T-cell (primary cell): ENCODE results near the gene KCNJ12. TPM values are rescaled to one million over a fixed set of nuclear protein-coding genes. Genes with fewer than 3 reads are reported as not detected.

Experiments
- ATAC-seq, 4 experiments: fragments of 200-7000 bp in 3 of 4; fragments of 150-1000 bp in 1 of 4; cut with Tn5 transposase; replicated peaks in 1 of 4; 1 replicate in 3 of 4; 2 replicates in 1 of 4; pipeline ENCODE4 v1.10.0; 2021; ENCODE audit warnings: moderate library complexity in 3 of 4, mild to moderate bottlenecking in 2 of 4, moderate number of reproducible peaks in 1 of 4
- CTCF ChIA-PET, 2 donors: fragments of 300-600 bp; sonication (Branson Sonifier 250); formaldehyde crosslinking; loops; one replicate each; lab custom pipeline; 2022; ENCODE audit warnings: antibody characterized with exemption in 2 of 2; lab: Charles Lee
- POLR2A ChIA-PET, 2 donors: fragments of 300-600 bp; sonication (Branson Sonifier 250); formaldehyde crosslinking; loops; one replicate each; lab custom pipeline; 2022; ENCODE audit warnings: antibody characterized with exemption in 2 of 2; lab: Charles Lee
- DNase-seq, 35 experiments: peaks; one replicate each; pipeline versions ENCODE4 v3.0.0 to v3.0.0-alpha.2; 2013 to 2023
- H3K27ac ChIP-seq: one replicate; pipeline ENCODE4 v1.5.1; 2013; ENCODE audit warnings: low read length
- H3K27me3 ChIP-seq, 2 experiments: replicated peaks in 1 of 2; 1 replicate in 1 of 2; 2 replicates in 1 of 2; pipeline versions ENCODE4 v1.6.1 to v1.7.0; 2013; ENCODE audit warnings: low read length in 1 of 2, mixed read lengths in 1 of 2; ENCODE audit not compliant: control insufficient read depth in 2 of 2, insufficient read depth in 2 of 2; ENCODE audit errors: extremely low read depth in 1 of 2
- H3K36me3 ChIP-seq, 2 donors: 1 replicate in 1 of 2; 2 replicates in 1 of 2; pipeline versions ENCODE4 v1.6.1 to v1.7.0; 2013; ENCODE audit warnings: low read length in 1 of 2; ENCODE audit not compliant: control insufficient read depth in 2 of 2, insufficient read depth in 1 of 2; ENCODE audit errors: extremely low read depth in 1 of 2
- H3K4me1 ChIP-seq, 2 experiments: 1 replicate in 1 of 2; 2 replicates in 1 of 2; pipeline versions ENCODE4 v1.6.1 to v1.7.0; 2013; ENCODE audit warnings: low read length in 2 of 2, mixed read lengths in 1 of 2; ENCODE audit not compliant: insufficient read depth in 2 of 2, control insufficient read depth in 1 of 2; ENCODE audit errors: extremely low read depth in 1 of 2
- H3K4me3 ChIP-seq, 2 donors: 1 replicate in 1 of 2; 2 replicates in 1 of 2; pipeline versions ENCODE4 v1.5.1 to v1.7.0; 2013; ENCODE audit warnings: mild to moderate bottlenecking in 2 of 2, low read length in 1 of 2, moderate library complexity in 1 of 2; ENCODE audit not compliant: control insufficient read depth in 1 of 2; ENCODE audit errors: extremely low read depth in 1 of 2
- H3K9me3 ChIP-seq: 2 replicates; pipeline ENCODE4 v1.7.0; 2013
- H3K27ac Mint-ChIP-seq, 2 donors: one replicate each; pipeline ENCODE4 v1.8.0; 2020 to 2021; ENCODE audit warnings: mild to moderate bottlenecking in 2 of 2, mixed read lengths in 2 of 2
- H3K27me3 Mint-ChIP-seq, 2 donors: one replicate each; pipeline ENCODE4 v1.8.0; 2021 to 2022; ENCODE audit warnings: mixed read lengths in 2 of 2
- H3K36me3 Mint-ChIP-seq: one replicate; pipeline ENCODE4 v1.8.0; 2021; ENCODE audit warnings: mixed read lengths
- H3K4me1 Mint-ChIP-seq, 3 donors: one replicate each; pipeline ENCODE4 v1.8.0; 2020 to 2022; ENCODE audit warnings: mixed read lengths in 3 of 3, mild to moderate bottlenecking in 1 of 3
- H3K4me3 Mint-ChIP-seq, 3 donors: one replicate each; pipeline ENCODE4 v1.8.0; 2020 to 2022; ENCODE audit warnings: mild to moderate bottlenecking in 3 of 3, mixed read lengths in 3 of 3, moderate library complexity in 3 of 3
- H3K9me3 Mint-ChIP-seq, 3 donors: one replicate each; pipeline ENCODE4 v1.8.0; 2020 to 2022; ENCODE audit warnings: mixed read lengths in 3 of 3
- WGBS: methylation state at CpG from one replicate; pipeline ENCODE4 v1.1.5; 2013; ENCODE audit warnings: missing lambda C conversion rate; ENCODE audit not compliant: insufficient coverage; 5-methylcytosine and 5-hydroxymethylcytosine counted together
- total RNA-seq, 35 experiments: library from RNA in 6 of 35; stranded (reverse) in 6 of 35; fragments of 120-200 nt in 1 of 35; gene quantifications; one replicate each; pipeline versions ENCODE4 v1.2.1 to v1.2.4 and lab custom pipeline; 2013 to 2026

The KCNJ12 gene
- total RNA-seq, 5 donors from 2014 or later (not counting 1 experiment from before 2014, with no cell fraction given) = 0.03 to 0.23 (median 0.10) TPM

DNA sequence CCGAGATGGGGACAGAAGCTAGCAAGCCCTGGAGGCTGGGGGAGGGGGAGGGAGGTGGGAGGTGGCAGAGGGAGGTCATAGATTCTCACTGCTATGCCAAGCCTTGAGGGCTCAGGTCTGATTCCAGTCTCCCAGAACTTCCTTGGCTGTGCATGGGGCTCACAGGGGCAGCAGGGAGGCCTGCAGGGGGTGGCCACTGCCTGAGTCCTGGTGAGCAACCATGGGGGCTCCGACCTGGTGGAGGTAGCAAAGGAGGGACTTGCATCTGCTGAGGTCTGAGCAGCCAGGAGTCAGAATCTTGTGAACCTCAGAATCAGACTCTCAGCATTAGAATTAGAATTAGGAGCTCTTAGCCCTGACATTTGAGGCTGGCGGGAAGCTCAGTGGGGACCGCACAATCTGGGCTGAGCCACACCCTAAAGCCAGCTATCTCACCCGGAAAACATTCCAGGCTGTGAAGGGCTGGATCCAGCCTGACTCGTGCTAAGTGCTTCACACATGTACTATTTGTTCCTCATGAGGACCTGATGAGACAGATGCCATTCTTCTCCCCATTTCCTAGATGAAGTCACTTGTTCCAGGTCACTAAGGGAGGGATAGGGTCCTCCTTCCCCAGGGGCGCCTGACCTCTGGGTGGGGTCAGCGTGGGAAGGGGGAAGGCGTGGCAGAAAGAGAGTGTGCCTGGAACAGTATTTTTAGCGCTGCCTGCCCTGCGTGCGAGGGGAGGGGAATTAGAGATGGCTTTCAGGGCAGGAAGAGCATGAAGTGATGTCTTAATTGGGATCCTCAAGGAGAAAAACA, 17.3 kb upstream of the KCNJ12 start:
- no peak overlapping the region for H3K4me3 ChIP-seq
- no peak for DNase-seq
- peaks cover 0 to 1% of the 10 kb centered on the region in 2 donors for H3K27me3 Mint-ChIP-seq
- no peak overlapping the region for H3K27ac Mint-ChIP-seq
- POLR2A ChIA-PET = interaction anchor here in 1 of 2 donors (0.6 kb wide), 1 partner anchor 12 kb away, joined by 4 read pairs; no protein-coding TSS in a partner anchor
- no peak overlapping the region for H3K4me3 Mint-ChIP-seq
- no peak for ATAC-seq
- H3K36me3 Mint-ChIP-seq = no peaks in the 10 kb centered on the region
- CTCF ChIA-PET = interaction anchor here in 1 of 2 donors (0.7 kb wide), 1 partner anchor 187 kb away, joined by 4 read pairs; no protein-coding TSS in a partner anchor
- H3K27ac ChIP-seq = no peak overlapping the region
- no peaks in the 10 kb centered on the region for H3K27me3 ChIP-seq
- no peaks in the 10 kb centered on the region for H3K4me1 ChIP-seq
- WGBS = 80% methylated on average over 11 of the region's 12 CpGs
- no peaks in the 10 kb centered on the region for H3K9me3 Mint-ChIP-seq
- no peaks in the 10 kb centered on the region for H3K9me3 ChIP-seq
- no peaks in the 10 kb centered on the region for H3K4me1 Mint-ChIP-seq
- H3K36me3 ChIP-seq = no peaks in the 10 kb centered on the region

DNA sequence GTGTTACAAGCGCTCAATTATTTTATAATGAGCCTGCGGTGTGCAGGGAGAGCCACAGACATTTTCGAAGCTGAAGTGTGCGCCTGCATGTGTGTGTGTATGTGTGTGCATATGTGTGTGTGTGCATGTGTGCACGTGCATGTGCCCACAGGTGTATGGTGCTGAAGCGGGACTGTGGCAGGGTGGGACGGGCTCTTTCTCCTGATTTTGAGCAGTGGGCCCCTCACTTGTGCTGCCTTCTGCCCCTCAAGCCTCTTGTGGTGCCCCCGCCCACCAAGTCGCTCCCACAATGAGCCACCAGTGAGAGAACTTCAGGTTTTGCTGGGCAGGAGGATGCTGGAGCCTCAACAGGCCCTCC, 16.7 kb upstream of the KCNJ12 start:
- ATAC-seq (no peak), DNase-seq (no peak)
- Histone ChIP-seq H3K9me3 (no peaks in the 10 kb centered on the region), H3K27ac (no peak overlapping the region), H3K27me3 (no peaks in the 10 kb centered on the region), H3K4me1 (no peaks in the 10 kb centered on the region), H3K4me3 (no peak overlapping the region), H3K36me3 (no peaks in the 10 kb centered on the region)
- ChIA-PET CTCF (no interaction called here), POLR2A (no interaction called here)
- H3K27ac Mint-ChIP-seq = no peak overlapping the region
- no peaks in the 10 kb centered on the region for H3K9me3 Mint-ChIP-seq
- no peak overlapping the region for H3K4me3 Mint-ChIP-seq
- H3K36me3 Mint-ChIP-seq = no peaks in the 10 kb centered on the region
- H3K27me3 Mint-ChIP-seq = peaks cover 0 to 1% of the 10 kb centered on the region in 2 donors
- 77% methylated on average over 6 of the region's 9 CpGs for whole genome bisulfite sequencing
- no peaks in the 10 kb centered on the region for H3K4me1 Mint-ChIP-seq

DNA sequence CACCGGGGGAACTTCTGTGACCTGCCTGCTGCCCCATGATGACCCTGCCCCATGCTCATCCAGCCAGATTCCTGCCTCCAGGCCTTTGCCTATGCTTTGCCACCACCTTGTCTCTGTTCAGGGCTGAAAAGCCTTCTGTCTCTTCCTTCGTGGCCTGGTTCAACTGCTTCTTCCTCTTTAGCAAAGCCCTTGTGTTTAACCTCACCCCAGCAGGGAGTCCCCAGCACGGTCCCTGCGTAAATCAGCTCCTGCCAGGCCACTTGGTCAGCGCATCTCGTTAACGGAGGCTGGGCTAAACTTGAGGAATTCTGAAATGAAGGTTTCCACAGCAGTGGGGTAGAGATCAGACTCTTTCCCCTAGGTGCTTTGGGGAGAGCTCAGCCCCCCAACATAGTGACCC, 16.1 kb upstream of the KCNJ12 start:
- H3K27me3 Mint-ChIP-seq = peaks cover 0 to 1% of the 10 kb centered on the region in 2 donors
- no peaks in the 10 kb centered on the region for H3K9me3 Mint-ChIP-seq
- ChIA-PET CTCF (no interaction called here), POLR2A (no interaction called here)
- ATAC-seq = no peak
- H3K27ac ChIP-seq = no peak overlapping the region
- H3K36me3 Mint-ChIP-seq = no peaks in the 10 kb centered on the region
- H3K4me3 ChIP-seq = no peak overlapping the region
- H3K36me3 ChIP-seq = no peaks in the 10 kb centered on the region
- H3K27me3 ChIP-seq = no peaks in the 10 kb centered on the region
- H3K4me1 Mint-ChIP-seq = no peaks in the 10 kb centered on the region
- H3K4me1 ChIP-seq = no peaks in the 10 kb centered on the region
- no peak overlapping the region for H3K4me3 Mint-ChIP-seq
- no peak for DNase-seq
- no peak overlapping the region for H3K27ac Mint-ChIP-seq
- 66% methylated on average over 7 of the region's 7 CpGs for WGBS
- H3K9me3 ChIP-seq = no peaks in the 10 kb centered on the region

DNA sequence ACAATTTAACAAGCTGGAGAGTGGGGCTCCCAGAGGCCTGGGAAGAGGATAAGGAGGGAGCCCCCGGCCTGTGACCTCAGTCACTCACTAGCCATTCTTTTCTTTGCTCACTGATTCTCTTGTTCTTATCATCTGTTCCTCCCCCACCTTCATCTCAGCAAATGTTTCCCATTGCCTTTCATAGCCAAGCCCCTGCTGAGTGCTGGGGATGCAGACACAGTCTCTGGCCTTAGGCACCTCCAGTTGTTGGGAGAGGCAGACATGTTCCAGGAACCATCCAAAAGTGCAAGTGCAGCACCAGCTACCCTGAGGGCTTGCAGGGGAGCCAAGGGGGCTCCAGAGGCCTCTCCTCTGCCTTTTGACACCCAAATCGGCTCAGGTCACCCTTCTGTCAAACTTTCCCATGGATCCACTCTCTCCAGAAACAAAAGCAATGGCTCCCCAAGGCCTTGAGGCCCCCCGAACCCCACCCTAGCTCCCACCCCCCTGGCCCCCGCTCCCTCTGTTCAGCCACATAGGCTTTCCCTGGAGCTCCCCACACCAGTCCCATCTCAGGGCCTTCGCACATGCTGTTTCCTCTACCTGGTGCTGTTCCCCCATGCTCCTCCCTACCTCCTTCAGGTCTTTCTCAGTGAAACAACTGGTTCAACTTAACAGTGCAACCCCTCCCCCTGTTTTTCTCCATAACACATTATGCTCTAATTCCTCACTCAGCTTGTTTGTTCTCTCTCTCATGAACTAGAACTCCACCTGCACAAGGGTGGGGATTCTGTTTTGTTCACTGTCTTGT, 14.9 kb upstream of the KCNJ12 start:
- Histone ChIP-seq H3K4me1 (no peaks in the 10 kb centered on the region), H3K36me3 (no peaks in the 10 kb centered on the region), H3K9me3 (no peaks in the 10 kb centered on the region), H3K4me3 (no peak overlapping the region), H3K27ac (no peak overlapping the region), H3K27me3 (peaks cover 0 to 3% of the 10 kb centered on the region in 2 experiments)
- CTCF ChIA-PET = no interaction called here
- H3K27me3 Mint-ChIP-seq = peaks cover 0 to 1% of the 10 kb centered on the region in 2 donors
- no peaks in the 10 kb centered on the region for H3K9me3 Mint-ChIP-seq
- H3K36me3 Mint-ChIP-seq = no peaks in the 10 kb centered on the region
- WGBS = 60% methylated on average over 2 of the region's 5 CpGs
- no peak for ATAC-seq
- POLR2A ChIA-PET = no interaction called here
- H3K4me1 Mint-ChIP-seq = no peaks in the 10 kb centered on the region
- no peak overlapping the region for H3K4me3 Mint-ChIP-seq
- no peak for DNase-seq
- H3K27ac Mint-ChIP-seq = no peak overlapping the region

DNA sequence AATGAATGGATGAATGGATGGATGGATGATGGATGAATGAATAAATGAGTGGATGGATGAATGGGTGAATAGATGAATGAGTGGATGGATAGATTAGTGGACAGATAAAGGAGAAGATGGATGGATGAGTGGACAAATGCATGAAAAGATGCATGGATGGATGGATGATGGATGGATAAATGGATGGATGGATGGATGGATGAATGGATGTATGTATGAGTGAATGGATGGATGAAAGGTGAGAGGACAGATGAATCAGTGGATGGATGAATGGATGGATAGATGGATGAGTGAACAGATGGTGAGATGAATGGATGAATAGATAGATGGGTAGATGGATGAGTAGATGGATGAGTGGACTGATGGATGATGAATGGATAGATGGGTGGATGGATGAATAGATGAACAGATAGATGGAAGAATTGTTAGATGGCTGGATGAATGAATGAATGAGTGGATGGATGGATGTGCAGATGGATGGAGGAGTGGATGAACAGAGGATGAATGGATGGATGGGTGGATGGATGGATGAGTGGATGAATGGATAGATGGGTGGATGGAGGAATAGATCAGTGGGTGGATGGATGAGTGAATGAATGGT, 13.7 kb upstream of the KCNJ12 start:
- Mint-ChIP-seq H3K4me3 (no peak overlapping the region), H3K27ac (no peak overlapping the region), H3K27me3 (peaks cover 0 to 1% of the 10 kb centered on the region in 2 donors), H3K36me3 (no peaks in the 10 kb centered on the region), H3K9me3 (no peaks in the 10 kb centered on the region), H3K4me1 (no peaks in the 10 kb centered on the region)
- Histone ChIP-seq H3K4me3 (no peak overlapping the region), H3K36me3 (no peaks in the 10 kb centered on the region), H3K4me1 (no peaks in the 10 kb centered on the region), H3K27ac (no peak overlapping the region), H3K27me3 (peaks cover 0 to 3% of the 10 kb centered on the region in 2 experiments), H3K9me3 (no peaks in the 10 kb centered on the region)
- POLR2A ChIA-PET = no interaction called here
- DNase-seq (no peak), ATAC-seq (no peak)
- CTCF ChIA-PET = no interaction called here

DNA sequence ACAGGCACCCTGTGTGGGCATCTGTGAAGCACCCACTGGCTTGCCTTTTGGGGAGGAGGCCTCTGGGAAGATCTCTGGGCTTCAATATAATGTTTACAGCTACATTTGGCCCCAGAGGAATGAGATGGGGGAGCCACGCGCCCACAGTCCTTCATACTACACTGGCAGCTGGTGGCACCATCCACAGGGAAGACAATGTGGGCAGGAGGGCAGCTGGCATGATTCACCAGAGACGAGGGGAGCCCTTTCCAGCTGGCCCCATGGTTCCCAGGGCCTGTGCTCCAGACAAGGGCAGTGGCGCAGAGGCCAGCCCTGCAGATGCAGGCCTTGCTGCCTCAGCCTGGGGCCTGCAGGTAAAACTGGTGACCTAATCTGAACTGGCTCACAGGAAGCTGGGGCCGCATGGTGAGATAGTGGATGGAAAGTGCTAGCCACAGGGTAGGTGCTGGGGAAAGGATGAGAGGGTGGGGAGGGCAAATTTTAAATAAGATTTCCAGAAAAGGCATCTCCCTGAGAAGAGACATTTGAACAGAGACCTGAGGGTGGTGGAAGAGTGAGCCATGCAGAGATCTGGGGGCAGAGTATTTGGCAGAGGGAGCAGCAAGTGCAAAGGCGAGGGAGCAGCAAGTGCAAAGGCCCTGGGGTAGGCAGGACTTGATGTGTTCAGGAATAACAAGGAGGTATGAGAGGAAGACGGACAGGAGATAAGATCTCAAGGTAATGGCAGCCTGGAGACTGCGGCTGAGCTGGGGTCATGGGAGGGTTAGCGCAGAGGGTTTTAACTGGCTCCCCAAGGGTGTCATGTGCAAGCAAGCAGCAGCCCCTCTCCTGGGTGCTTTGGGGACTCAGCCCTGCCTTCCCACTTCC, 12.1 kb upstream of the KCNJ12 start:
- no peak overlapping the region for H3K4me3 Mint-ChIP-seq
- DNase-seq (no peak), ATAC-seq (no peak)
- ChIA-PET CTCF (no interaction called here), POLR2A (no interaction called here)
- Histone ChIP-seq H3K4me3 (no peak overlapping the region), H3K27me3 (peaks cover 0 to 8% of the 10 kb centered on the region in 2 experiments), H3K4me1 (no peaks in the 10 kb centered on the region), H3K9me3 (no peaks in the 10 kb centered on the region), H3K36me3 (no peaks in the 10 kb centered on the region), H3K27ac (no peak overlapping the region)
- no peaks in the 10 kb centered on the region for H3K36me3 Mint-ChIP-seq
- H3K4me1 Mint-ChIP-seq = peaks cover 0 to 3% (median 0%) of the 10 kb centered on the region in 3 donors
- no peaks in the 10 kb centered on the region for H3K9me3 Mint-ChIP-seq
- peaks cover 0 to 6% of the 10 kb centered on the region in 2 donors for H3K27me3 Mint-ChIP-seq
- H3K27ac Mint-ChIP-seq = no peak overlapping the region
- WGBS = 80% methylated on average over 7 of the region's 9 CpGs
